Right atrium auricular region (tissue), 2 donors: ENCODE results near the gene MYO18A. TPM values are rescaled to one million over a fixed set of nuclear protein-coding genes. Genes with fewer than 3 reads are reported as not detected.

Experiments used
- DNase-seq: peaks from one replicate; pipeline ENCODE4 v3.0.0-alpha.2; 2019; ENCODE audit warnings: low spot score
- H3K27ac ChIP-seq, 2 donors: fragments of 200-600 bp; sonication (generic); 1 replicate in 1 of 2; 2 replicates in 1 of 2; pipeline ENCODE4 v1.5.1; 2016 to 2019
- H3K27me3 ChIP-seq, 2 donors: fragments of 200-600 bp; sonication (generic); one replicate each; pipeline versions ENCODE4 v1.5.1 to v1.6.0; 2017 to 2019
- H3K36me3 ChIP-seq: fragments of 200-600 bp; sonication (generic); one replicate; pipeline ENCODE4 v1.5.1; 2016
- H3K4me1 ChIP-seq, 2 donors: fragments of 200-600 bp; sonication (generic); one replicate each; pipeline versions ENCODE4 v1.5.1 to v1.6.0; 2017 to 2019
- H3K4me3 ChIP-seq, 2 donors: fragments of 200-600 bp; sonication (generic); 1 replicate in 1 of 2; 2 replicates in 1 of 2; pipeline ENCODE4 v1.5.1; 2017 to 2019; ENCODE audit warnings: mild to moderate bottlenecking in 1 of 2, moderate library complexity in 1 of 2
- H3K9me3 ChIP-seq, 2 donors: fragments of 200-600 bp; sonication (generic); one replicate each; pipeline ENCODE4 v1.5.1; 2019
- CTCF ChIP-seq, 2 donors: fragments of 200-600 bp; sonication (generic); IDR thresholded peaks; one replicate each; pipeline ENCODE4 v1.5.1; 2019; ENCODE audit warnings: antibody characterized with exemption in 2 of 2
- total RNA-seq, 2 donors: library from RNA; depleted of rRNA; stranded (reverse); fragments of >200 nt; gene quantifications; one replicate each; pipeline ENCODE4 v1.1.0, GENCODE V29; 2016

Gene MYO18A
- total RNA-seq, 2 donors from 2014 or later: 159 to 219 TPM

DNA sequence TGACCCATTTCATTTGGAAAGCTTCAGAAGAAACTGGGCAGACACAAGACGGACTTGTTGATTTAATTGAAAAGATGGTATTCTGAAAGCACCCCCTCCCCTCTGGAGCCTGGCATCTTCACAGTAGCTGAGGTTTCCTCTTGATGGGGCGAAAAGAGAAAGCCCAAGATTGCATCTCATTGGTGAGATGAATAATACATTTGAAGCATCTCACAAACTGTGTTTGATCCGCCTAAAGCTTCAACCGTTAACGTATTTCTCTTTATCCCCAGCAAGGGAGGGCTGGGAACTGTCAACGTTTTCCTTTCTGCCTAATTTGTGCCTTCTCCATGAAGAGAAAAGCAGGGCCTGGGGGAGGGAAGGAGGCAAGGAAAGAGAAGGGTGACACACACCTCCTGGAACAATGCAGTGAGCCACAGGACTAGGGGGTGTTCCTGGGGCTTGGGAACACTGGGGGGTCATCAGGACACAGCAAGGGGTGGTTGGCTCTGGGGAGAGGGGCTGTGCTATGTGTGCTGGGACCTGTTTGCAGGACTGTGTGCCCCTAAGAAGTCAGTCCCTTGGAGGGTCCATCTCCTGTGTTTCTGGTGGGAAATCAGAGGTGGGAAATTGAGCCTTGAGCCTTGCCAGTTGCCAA is 155.8 kb downstream of the MYO18A start:
- Histone ChIP-seq H3K27me3 (no peaks in the 10 kb centered on the region), H3K9me3 (no peaks in the 10 kb centered on the region), H3K27ac (no peak overlapping the region), H3K4me3 (no peak overlapping the region), H3K4me1 (peaks cover 0 to 7% of the 10 kb centered on the region in 2 donors), H3K36me3 (no peaks in the 10 kb centered on the region)
- DNase-seq: no peak
- no peak for TF ChIP-seq CTCF (IDR thresholded peaks at IDR 0.05)

DNA sequence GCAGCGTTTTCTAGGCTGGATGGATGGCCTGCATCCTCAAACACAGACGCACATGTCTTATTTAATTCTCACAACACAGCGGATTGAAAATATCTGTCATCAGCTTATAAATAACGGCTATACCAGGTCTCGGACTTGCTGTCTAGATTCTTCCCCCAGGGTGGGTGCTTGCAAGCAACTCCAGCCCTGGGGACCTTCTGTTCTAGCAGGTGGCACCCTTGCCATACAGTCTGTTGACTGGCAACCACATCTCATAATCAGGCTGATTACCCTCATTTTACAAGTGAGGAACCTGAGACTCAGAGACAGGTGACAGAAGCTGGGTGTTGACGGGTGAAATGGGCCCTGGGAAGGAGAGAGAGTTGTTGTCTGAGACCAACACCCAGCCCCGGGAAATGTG is 158.1 kb downstream of the MYO18A start:
- Histone ChIP-seq H3K27me3 (no peaks in the 10 kb centered on the region), H3K4me3 (no peak overlapping the region), H3K4me1 (peaks cover 0 to 7% of the 10 kb centered on the region in 2 donors), H3K36me3 (no peaks in the 10 kb centered on the region), H3K27ac (no peak overlapping the region), H3K9me3 (no peaks in the 10 kb centered on the region)
- TF ChIP-seq CTCF (IDR thresholded peaks at IDR 0.05): no peak
- DNase-seq: no peak

GRCh38 chr17:29021226-29021625 is 159.0 kb downstream of the MYO18A start:
- H3K36me3 ChIP-seq: no peaks in the 10 kb centered on the region
- H3K9me3 ChIP-seq: no peaks in the 10 kb centered on the region
- H3K27me3 ChIP-seq: no peaks in the 10 kb centered on the region
- TF ChIP-seq CTCF (IDR thresholded peaks at IDR 0.05): no peak
- no peak for DNase-seq
- H3K4me1 ChIP-seq: peaks cover 0 to 7% of the 10 kb centered on the region in 2 donors
- H3K4me3 ChIP-seq: no peak overlapping the region
- H3K27ac ChIP-seq: no peak overlapping the region

Other genes with a start within 250 kb of the MYO18A start
- gene PHF12, start 228.9 kb downstream of the MYO18A start, total RNA-seq: 10 to 100 TPM; 19.6 to 35.7 TPM
- gene SEZ6, start 174.4 kb downstream of the MYO18A start, total RNA-seq: under 1 TPM in 1 of 2 donors, not detected in 1; 0.35 TPM
- under 1 TPM; 0.37 to 0.79 TPM for gene PIPOX, start 137.3 kb downstream of the MYO18A start, total RNA-seq
- not detected for gene CRYBA1, start 66.5 kb upstream of the MYO18A start, total RNA-seq
- gene NUFIP2, start 113.8 kb upstream of the MYO18A start, total RNA-seq: 10 to 100 TPM; 25.4 to 27.0 TPM
- gene TAOK1, start 210.0 kb upstream of the MYO18A start, total RNA-seq: 10 to 100 TPM; 42.9 to 45.1 TPM